ENCODE results near the gene EVC2.

GRCh38 chr4:5713861-5714260, 5.5 kb upstream of the EVC2 start:
- no peak for TF ChIP-seq POLR2AphosphoS5 (IDR thresholded peaks at IDR 0.05)
- TF ChIP-seq CTCF (IDR thresholded peaks at IDR 0.05), result no peak
- TF ChIP-seq POLR2A (IDR thresholded peaks at IDR 0.05), result no peak
